ENCODE results near the gene RNF41.
"Not testable (repeated sequence)": the region's sequence is repeated elsewhere in the genome, so short reads cannot be mapped to it uniquely, and the experiment has no call there.

RNF41 gene

DNA sequence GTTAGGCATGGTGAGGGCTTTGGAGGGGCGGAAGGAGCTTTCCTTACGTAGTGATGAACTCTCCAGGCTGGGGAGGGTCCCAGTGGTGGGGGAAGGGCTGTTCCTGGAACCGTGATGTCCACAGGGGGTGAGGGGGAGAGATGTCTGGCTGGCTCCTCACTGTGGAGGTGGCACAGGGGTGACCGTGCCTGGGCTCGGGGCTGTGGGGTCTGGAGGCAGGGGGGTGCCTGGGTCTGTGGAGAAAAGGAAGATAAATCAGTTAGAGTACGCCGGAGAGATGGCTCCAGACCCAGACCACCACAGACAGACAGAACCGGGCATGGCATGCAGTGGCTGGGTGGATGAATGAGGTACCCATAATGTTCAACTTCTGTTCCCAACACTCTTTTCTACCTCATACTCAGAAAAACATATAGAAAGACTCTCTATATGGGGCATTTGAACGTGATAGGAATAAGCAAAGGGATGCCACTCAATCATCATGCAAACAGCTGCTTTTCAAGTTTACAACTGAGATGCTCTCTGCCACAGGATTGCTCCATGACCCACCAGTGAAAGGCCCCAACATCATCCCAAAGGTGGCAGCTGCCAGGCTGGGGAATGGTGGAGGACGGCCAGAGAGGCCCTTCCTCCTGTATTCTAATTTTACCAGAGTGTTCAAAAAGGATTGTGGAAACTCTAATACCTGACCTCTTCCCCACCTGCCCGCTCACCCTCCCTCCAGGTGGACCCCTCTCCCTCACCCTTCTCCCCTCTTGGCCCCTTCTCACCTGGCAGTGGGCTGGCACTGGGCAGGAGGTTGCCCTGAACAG lies 58.0 kb downstream of the RNF41 start:
- no peak for DNase-seq

DNA sequence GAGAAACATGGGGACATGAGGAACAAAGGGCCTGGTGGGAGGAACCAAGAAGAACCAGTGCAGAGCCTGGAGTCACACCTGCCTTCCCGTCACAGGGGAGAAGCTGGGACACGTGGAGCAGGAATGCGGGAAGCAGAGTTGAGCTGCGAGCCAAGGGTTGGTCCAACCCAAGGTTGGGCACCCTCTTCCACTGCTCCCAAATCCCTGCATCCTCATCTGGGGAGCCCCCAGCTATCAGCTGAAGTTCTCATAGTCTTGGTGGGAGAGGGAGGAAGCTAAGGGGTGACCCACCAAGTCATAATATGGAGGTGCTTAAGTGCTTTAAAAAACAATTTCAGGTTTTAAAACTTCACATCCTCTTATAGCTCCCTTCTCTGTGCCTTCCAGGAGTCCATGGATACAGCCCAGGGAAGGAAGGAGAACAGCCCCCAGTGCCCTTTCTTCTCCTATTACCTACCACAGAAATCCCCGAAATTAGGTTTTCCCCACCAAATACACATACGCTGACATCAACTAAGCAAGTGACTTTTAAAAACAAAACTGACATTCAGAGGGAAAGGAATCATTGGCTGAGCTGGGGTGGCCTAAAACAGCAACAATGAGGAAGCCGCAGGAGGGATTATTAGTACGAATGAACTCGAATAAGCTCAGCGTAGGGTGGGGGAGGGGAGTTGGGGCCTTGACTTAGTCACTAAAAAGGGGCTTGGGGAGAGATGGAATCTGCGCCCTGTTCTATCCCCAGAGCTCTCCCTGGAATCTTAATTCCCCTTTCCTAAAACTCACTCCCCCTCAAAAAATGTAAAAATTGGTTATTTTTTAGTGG lies 59.0 kb downstream of the RNF41 start:
- no peak for DNase-seq

DNA sequence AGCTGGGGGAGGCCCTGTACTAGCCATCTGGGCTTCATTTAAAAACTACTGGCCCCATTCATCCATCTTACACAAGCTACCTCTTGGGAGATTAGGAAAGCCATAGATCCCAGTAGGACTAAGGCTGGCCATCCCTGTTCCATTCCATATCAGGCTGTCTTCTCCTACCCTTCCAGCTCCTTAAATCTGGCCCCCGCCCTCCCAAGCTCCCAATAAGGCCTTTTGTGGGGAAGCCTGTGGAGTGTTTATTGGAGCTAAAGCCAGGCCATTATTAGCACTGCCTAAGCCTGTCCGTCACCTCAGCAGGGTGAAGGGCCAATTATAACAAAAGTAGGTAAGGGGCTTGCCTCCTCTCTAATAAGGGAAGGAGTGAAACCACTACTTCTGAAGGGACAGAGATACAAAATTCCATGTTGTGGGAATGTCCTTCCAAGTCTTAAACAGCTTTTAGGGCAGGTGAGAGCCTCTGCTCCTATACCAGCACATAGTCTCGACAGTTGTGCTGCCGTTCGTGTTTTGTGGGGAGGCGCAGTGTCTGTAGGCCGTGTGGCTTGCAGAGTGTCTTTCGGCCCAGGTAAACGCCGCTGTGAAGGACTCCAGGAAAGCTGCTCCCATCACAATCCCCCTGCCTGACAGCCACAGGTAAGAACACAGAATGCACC lies 59.9 kb downstream of the RNF41 start:
- no peak for DNase-seq

DNA sequence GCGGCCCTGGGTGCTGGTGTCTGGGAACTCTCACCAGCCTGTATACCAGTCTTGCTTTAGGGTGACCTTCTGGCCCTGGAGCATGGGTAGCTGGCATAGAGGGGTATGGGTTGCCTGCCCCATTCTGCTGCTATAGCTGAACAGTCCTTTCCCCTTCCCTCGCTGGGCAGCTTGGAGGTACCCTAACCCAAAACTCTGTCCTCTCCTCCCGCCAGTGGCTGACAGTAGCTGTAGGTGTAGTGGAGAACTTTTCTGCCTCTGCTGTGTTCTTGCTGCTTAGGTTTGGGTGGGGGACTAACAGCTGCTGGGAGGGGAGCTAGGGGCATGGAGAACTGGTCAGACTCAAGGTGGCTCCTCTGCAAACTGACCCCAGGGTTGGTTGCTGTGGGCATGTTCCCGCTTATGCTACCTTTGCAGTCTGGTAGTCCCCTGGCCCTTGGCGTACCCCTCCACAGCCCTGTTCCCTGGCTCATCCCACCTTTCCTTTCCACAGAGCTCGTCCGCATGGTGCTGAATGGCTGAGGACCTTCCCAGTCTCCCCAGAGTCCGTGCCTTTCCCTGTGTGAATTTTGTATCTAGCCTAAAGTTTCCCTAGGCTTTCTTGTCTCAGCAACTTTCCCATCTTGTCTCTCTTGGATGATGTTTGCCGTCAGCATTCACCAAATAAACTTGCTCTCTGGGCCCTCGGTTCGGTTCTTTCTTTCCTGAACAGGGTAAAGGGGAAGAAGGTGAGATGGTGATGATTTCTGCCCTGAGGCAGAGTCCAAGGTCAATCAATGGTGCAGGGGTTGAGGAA lies 60.6 kb downstream of the RNF41 start:
- no peak for DNase-seq

DNA sequence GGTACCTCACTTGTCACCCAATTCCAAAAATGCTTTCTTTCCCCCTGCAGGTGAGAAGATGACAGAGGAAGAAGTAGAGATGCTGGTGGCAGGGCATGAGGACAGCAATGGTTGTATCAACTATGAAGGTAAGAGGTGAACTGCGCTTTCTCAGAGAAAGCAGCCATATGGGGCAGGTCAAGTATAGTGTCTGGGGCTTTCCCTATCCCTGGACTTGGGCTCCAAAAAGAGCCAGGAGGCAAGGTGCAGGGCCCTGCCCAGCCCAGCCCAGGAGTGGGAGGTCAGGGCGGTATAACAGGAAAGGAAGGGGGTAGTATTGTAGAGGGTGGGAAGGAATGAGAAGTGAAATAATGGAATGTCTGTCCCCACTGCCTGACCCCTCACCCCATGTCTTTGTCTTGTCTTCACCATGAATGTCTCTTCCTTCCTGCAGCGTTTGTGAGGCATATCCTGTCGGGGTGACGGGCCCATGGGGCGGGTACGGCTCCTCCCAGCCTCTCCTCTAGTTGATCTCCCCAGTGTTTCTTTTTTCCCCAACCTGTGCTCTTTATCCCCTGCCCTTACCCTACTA lies 61.4 kb downstream of the RNF41 start:
- peak; percentile 80 for DNase-seq

DNA sequence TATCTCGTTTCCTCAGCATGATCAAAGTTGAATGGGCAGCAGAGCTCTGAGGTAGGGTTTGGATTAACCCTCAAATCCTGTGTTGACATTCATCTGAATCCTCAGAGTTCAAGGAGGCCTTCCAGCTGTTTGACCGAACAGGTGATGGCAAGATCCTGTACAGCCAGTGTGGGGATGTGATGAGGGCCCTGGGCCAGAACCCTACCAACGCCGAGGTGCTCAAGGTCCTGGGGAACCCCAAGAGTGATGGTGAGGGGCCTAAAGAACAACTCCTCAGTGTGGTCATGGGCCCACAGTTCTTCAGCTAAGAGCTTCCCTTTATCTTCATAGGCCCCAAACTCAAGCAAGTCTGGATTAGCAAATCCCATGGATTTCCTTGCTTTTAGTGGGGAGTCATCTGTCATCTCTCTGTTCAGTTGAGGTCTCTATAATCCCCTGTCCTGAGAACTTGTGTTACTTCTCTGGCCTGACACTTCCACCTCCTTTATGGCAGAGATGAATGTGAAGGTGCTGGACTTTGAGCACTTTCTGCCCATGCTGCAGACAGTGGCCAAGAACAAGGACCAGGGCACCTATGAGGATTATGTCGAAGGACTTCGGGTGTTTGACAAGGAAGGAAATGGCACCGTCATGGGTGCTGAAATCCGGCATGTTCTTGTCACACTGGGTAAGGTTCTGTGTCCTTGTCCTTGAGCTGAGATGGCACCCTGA lies 62.1 kb downstream of the RNF41 start:
- DNase-seq = no peak

DNA sequence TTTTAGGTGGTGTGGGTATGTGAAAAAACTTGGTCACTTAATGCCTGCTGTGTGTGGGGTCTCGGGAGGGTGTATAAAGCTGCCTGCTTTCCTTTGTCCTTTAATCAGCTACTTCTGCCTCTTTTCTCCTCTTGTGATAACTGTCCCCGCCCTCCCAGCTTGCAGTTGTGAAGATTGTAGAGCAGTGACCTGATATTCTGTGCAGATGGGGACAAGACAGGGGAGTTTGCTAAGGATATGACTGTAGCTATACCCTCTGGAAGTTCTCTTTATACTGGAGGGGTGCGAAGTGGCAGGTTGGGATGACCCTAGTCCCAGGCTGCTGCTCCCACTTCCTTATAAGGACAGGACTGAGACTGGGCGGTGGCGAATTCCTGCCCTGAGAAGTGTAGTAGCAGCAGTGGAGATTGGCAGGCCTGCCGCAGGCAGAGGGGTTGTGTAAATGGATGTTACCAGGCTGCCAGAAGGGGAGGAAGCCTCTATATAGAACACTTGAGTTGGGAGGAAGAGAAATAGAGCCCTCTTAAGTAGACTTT lies 62.7 kb downstream of the RNF41 start:
- peak; percentile 35 for DNase-seq

DNA sequence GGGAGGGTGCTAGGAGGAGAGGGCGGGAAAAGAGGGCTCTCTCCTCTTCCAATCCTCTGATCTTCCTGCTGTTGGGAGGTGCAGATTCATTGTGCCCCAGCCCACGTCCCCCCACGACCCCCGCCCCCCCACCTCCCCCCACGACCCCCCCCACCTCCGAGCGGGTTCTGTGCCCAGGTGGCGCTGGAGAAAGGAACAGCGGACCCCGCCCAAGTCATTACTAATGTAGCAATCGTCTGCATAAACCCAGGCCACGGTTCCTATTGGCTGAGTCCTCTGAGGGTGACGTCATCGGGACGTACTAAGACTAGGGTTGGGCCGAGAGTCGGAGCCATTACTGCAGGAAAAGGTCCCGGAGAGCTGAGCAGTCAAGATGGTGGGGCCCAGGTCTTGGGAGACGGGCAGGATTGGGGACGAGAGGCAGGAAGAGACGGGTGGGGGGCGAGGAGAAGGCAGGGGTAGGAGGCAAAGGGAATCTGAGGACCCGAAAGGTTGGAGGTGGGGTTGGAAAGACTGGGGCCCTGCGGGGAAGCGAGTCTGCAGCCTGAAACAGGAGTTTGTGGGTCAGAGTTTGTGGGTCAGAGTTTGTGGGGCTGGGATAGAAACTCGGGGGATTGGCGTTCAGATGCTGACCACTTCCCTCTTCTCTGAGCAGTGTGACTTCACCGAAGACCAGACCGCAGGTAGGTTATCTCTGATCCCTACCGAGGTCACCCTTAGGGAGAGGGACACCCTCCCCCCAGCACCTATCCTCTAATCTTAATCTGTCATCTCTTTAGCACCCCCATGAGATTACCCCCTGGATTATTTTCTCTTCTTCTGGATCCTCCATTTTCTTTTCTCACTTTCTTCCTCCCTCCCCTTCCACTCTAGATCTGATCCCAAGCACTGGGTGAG lies 63.4 kb downstream of the RNF41 start, which contains the start of gene MYL6:
Gene MYL6 (plus strand): TSS at position 331 of the 897 bp plus-strand sequence. CDS start 43 bp downstream, at position 374.
- peak; percentile 93 for DNase-seq

DNA sequence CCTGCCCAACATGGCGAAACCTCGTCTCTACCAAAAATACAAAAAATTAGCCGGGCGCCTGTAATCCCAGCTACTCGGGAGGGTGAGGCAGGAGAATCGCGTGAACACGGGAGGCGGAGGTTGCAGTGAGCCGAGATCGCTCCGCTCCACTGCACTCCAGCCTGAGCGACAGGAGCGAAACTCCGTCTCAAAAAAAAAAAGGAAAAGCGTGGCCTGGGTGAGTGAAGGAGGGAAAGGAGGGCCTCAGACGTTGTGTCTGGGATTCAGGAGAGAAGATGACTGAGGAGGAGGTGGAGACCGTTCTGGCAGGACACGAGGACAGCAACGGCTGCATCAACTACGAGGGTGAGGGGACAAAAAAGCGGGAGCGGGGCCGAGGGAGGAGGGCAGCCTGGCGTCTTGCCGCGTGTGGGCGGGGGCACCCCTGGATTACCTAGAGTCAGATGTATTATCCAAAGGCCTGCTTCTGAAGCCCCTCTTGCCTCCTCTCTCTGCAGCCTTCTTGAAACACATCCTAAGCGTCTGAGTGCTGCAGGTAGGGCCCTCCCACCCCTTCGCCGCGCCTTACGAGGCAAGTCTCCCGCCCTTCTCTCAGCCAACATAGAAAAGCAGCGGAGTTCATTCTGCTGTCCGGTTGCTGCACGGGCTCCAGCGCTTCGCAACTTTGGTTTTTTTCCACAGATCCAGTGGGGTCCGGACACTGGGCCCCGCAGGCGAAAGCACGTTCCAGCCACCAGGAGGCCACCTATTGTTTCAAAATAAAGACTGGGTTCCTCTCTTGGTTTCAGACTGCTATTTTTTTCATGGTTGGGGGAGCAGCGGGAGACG lies 64.3 kb downstream of the RNF41 start:
- peak; percentile 72 for DNase-seq

DNA sequence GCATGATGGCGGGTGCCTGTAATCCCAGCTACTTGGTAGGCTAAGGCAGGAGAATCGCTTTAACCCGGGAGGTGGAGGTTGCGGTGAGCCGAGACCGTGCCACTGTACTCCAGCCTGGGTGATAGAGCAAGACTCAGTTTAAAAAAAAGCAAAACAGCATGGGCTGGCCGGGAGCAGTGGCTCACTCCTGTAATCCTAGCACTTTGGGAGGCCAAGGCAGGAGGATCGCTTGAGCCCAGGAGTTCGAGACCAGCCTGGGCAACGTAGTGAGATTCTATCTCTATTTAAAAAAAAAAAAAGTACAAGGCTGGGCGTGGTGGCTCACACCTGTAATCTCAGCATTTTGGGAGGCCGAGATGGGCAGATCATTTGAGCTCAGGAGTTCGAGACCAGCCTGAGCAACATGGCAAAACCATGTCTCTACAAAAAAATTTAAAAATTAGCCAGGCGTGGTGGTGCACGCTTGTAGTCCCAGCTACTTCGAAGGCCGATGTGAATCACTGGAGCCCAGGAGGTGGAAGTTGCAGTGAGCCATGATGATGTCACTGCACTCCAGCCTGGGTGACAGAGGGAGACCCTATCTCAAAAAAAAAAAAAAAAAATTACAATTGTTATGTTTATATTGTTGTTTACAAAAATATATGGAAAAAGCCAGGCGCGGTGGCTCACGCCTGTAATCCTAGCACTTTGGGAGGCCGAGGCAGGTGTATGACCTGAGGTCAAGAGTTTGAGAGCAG lies 65.1 kb downstream of the RNF41 start:
- not testable (repeated sequence) for DNase-seq

DNA sequence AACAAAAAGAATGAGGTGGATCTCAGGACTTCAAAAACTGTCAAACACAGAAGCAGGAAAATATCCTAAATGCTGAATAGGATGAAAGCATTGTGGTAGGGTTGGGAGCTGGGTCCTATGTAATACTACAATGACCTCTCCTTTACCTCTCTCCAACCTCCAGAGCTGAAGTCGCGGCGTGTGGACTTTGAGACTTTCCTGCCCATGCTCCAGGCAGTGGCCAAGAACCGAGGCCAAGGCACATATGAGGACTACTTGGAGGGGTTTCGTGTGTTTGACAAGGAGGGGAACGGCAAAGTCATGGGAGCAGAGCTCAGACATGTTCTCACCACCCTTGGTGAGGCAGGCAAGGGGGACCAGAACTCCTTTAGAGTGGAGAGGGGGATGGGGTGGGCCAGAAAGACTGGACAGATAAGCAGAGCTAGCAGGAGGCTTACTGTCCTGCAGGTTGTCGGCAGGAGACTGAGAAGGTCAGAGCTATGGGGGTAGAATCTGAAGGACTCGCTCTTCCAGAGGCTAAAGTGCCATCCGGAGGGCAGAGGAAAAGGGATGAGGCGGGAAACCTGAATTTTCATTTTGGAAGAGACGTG lies 66.4 kb downstream of the RNF41 start:
- DNase-seq = no peak

DNA sequence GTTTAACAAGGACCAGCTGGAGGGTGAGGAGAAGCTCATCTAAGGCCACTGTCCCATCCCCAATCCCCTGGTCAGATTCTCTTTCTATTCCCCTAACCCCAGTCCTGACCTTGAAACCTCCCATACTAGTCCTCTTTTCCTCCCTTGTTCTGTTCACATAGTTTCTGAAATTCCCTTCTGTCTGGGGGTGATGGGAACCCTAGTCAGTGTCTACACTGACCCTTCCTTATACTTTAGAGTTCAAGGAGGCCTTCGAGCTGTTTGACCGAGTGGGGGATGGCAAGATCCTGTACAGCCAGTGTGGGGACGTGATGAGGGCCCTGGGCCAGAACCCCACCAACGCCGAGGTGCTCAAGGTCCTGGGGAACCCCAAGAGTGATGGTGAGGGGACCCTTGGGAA lies 66.9 kb downstream of the RNF41 start:
- no peak for DNase-seq

DNA sequence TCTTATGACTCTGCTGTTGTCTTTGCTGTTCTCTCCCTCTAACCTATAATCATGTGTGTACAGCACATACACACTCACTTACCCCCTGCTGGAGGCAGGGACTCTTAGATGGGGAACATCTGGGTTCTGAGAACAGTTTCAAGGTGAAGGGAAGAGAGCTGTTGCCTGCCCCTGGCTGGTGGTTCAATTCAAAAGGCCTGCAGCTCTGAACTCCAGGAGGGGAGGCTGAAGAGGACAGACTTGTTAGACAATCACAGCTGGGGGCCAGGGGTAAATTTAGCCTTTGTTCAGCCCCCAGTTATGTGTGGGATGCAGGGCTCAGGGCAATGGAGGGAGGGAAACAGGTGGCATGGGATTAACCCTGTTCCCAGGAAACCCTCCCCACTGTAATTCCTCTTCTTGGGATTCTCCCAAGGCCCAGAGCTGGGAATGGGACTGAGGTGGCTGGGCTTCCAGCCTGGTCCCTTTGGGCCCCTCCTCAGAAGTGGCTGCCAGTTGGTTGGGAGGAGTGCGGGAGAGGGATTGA lies 67.4 kb downstream of the RNF41 start:
- DNase-seq = no peak

DNA sequence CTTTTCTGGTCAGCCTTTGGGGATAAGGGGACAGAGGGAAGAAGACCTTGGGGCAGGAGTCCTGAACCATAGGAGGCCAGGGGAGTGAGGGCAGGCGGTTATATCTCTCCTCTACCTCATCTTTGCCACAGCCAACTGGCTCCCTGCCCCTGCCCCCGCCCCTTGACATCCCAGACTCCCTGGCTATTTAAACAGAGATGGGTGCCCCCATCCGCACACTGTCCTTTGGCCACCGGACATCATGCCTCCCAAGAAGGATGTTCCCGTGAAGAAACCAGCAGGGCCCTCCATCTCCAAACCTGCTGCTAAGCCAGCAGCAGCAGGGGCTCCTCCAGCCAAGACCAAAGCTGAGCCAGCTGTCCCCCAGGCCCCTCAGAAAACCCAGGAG lies 68.0 kb downstream of the RNF41 start:
- no peak for DNase-seq

DNA sequence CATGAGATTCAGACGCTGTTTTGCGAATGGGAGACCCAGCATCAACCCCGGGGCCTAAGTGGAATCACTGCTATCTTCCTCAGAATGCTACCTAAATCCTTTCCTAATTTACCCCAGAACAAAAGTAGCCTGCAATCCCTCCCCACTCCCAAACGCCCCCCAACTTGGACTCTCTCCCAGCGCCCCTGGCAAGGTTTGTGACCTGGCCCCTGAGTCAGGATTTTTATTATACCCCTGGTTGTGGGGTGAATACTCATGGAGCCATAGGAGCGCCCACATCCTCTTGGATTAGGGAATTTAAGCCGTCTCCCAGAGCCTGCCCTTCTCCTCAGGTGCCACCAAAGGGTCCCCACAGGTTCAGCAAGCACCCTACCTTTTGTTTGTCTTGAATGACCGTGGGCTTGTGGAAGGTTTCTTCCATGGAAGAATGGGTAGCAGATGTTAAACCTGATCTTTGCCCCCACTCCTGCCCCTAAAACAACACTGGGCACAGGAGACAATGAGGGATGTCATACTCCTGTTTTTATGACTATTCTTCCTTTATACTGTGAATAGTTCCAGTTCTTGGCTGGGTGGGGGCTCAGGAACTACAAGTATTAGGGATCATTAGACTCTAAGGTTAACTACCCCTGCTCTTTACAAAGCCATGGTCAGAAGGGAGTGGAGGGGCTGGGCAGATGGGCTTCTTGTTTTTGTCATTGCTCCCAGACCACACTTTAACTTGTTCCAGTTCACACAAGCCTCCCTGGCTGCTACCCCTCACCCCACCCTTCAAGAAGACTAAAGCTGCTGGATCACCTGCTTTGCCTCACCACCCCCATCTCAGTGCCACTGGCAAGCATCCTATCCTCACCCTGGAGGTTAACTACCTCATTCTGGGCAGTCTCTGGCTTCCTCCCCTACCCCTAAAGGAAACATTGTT lies 68.7 kb downstream of the RNF41 start:
- DNase-seq = no peak

All from CD4-positive, alpha-beta T cell treated with Interleukin-17A for 4 hours (primary cell).